Vagina (tissue), 2 donors: ENCODE results near the gene HIVEP2. TPM values are rescaled to one million over a fixed set of nuclear protein-coding genes. Genes with fewer than 3 reads are reported as not detected.

Experiments
- DNase-seq, 2 donors: peaks; one replicate each; pipeline ENCODE4 v3.0.0-alpha.2; 2017; ENCODE audit errors: extremely low spot score in 2 of 2
- H3K27ac ChIP-seq: fragments of 200-600 bp; sonication (generic); one replicate; pipeline ENCODE4 v1.5.1; 2019
- H3K27me3 ChIP-seq: fragments of 200-600 bp; sonication (generic); one replicate; pipeline ENCODE4 v1.5.1; 2019
- H3K36me3 ChIP-seq, 2 donors: fragments of 200-600 bp; sonication (generic); one replicate each; pipeline ENCODE4 v1.5.1; 2017 to 2019
- H3K4me1 ChIP-seq: fragments of 200-600 bp; sonication (generic); one replicate; pipeline ENCODE4 v1.5.1; 2019
- H3K4me3 ChIP-seq, 2 donors: fragments of 200-600 bp; sonication (generic); 1 replicate in 1 of 2; 2 replicates in 1 of 2; pipeline ENCODE4 v1.5.1; 2016 to 2019
- H3K9me3 ChIP-seq: fragments of 200-600 bp; sonication (generic); one replicate; pipeline ENCODE4 v1.5.1; 2019
- CTCF ChIP-seq, 3 experiments: fragments of 450-650 bp in 2 of 3; fragments of 200-600 bp in 1 of 3; sonication (generic) in 1 of 3; IDR thresholded peaks; one replicate each; pipeline ENCODE4 v1.5.1; 2017 to 2019; ENCODE audit warnings: antibody characterized with exemption in 3 of 3, mild to moderate bottlenecking in 2 of 3, moderate library complexity in 2 of 3
- POLR2A ChIP-seq, 2 donors: fragments of 450-650 bp; IDR thresholded peaks; one replicate each; pipeline ENCODE4 v1.6.1; 2017; ENCODE audit warnings: antibody characterized with exemption in 2 of 2, mild to moderate bottlenecking in 2 of 2, moderate library complexity in 2 of 2
- POLR2AphosphoS5 ChIP-seq, 2 donors: sonication (generic); formaldehyde crosslinking; IDR thresholded peaks; one replicate each; pipeline ENCODE4 v1.9.0; 2017; ENCODE audit warnings: antibody characterized with exemption in 2 of 2, mild to moderate bottlenecking in 2 of 2, low read depth in 1 of 2; ENCODE audit not compliant: insufficient read depth in 1 of 2
- intact Hi-C: fragments of 100-400 bp; cut with DNase I; formaldehyde crosslinking; loops from one replicate; pipeline ENCODE4 v1.15.1; 2023
- total RNA-seq: library from RNA; depleted of rRNA; stranded (reverse); fragments of >200 nt; gene quantifications from one replicate; pipeline ENCODE4 v1.2.3, GENCODE V29; 2016

HIVEP2 gene
- total RNA-seq, 1 donor from 2014 or later = 24.6 TPM

- no peaks in the 10 kb centered on the region for H3K9me3 ChIP-seq
- TF ChIP-seq POLR2A (IDR thresholded peaks at IDR 0.05) (no peak), CTCF (IDR thresholded peaks at IDR 0.05) (no peak), POLR2AphosphoS5 (IDR thresholded peaks at IDR 0.05; ENCODE audit: insufficient read depth in 1 of 2, low read depth in 1 of 2) (no peak)
- intact Hi-C loops = loop anchor here (10.0 kb wide), 1 partner anchor 292 kb away; no protein-coding TSS in a partner anchor
- no peak overlapping the region for H3K27ac ChIP-seq
- H3K27me3 ChIP-seq = no peaks in the 10 kb centered on the region
- H3K4me1 ChIP-seq = no peaks in the 10 kb centered on the region
- H3K4me3 ChIP-seq = no peak overlapping the region
- DNase-seq = no peak
- no peaks in the 10 kb centered on the region for H3K36me3 ChIP-seq
Observed at GRCh38 chr6:142952614-142953013, 7.6 kb upstream of the HIVEP2 start.

- H3K4me1 ChIP-seq = no peaks in the 10 kb centered on the region
- H3K27ac ChIP-seq = no peak overlapping the region
- DNase-seq = no peak
- no peaks in the 10 kb centered on the region for H3K36me3 ChIP-seq
- no peak overlapping the region for H3K4me3 ChIP-seq
- H3K9me3 ChIP-seq = no peaks in the 10 kb centered on the region
- TF ChIP-seq POLR2A (IDR thresholded peaks at IDR 0.05) = no peak
- TF ChIP-seq CTCF (IDR thresholded peaks at IDR 0.05) = no peak
- intact Hi-C loops = loop anchor here (10.0 kb wide), 1 partner anchor 295 kb away; no protein-coding TSS in a partner anchor
- H3K27me3 ChIP-seq = no peaks in the 10 kb centered on the region
Observed at GRCh38 chr6:142950291-142950690, 5.3 kb upstream of the HIVEP2 start.

GRCh38 chr6:142947714-142948480, 2.9 kb upstream of the HIVEP2 start:
- Histone ChIP-seq H3K36me3 (no peaks in the 10 kb centered on the region), H3K4me3 (peak overlapping the region; percentile 90 to 99), H3K9me3 (no peaks in the 10 kb centered on the region), H3K27ac (peak overlapping the region; percentile 99), H3K4me1 (peaks cover 14% of the 10 kb centered on the region), H3K27me3 (no peaks in the 10 kb centered on the region)
- peak in 1 of 2 donors; percentile 31 for TF ChIP-seq POLR2AphosphoS5 (IDR thresholded peaks at IDR 0.05; ENCODE audit: insufficient read depth in 1 of 2, low read depth in 1 of 2)
- TF ChIP-seq POLR2A (IDR thresholded peaks at IDR 0.05) = no peak
- DNase-seq = no peak
- intact Hi-C loops = no loop called here

- Histone ChIP-seq H3K9me3 (no peaks in the 10 kb centered on the region), H3K4me3 (peak overlapping the region; percentile 90 to 99), H3K27me3 (no peaks in the 10 kb centered on the region), H3K27ac (peak overlapping the region; percentile 99), H3K36me3 (no peaks in the 10 kb centered on the region), H3K4me1 (peaks cover 16% of the 10 kb centered on the region)
- intact Hi-C loops = no loop called here
- TF ChIP-seq POLR2A (IDR thresholded peaks at IDR 0.05) = peak in 1 of 2 donors; percentile 51
- peak; percentile 59 to 78 for TF ChIP-seq POLR2AphosphoS5 (IDR thresholded peaks at IDR 0.05; ENCODE audit: insufficient read depth in 1 of 2, low read depth in 1 of 2)
- no peak for TF ChIP-seq CTCF (IDR thresholded peaks at IDR 0.05)
- DNase-seq = peak in 1 of 2 donors; percentile 92
Observed at GRCh38 chr6:142946924-142947713, 2.1 kb upstream of the HIVEP2 start.

- no peaks in the 10 kb centered on the region for H3K27me3 ChIP-seq
- peaks cover 16% of the 10 kb centered on the region for H3K4me1 ChIP-seq
- intact Hi-C loops = no loop called here
- H3K36me3 ChIP-seq = no peaks in the 10 kb centered on the region
- H3K4me3 ChIP-seq = peak overlapping the region; percentile 90 to 99
- H3K27ac ChIP-seq = peak overlapping the region; percentile 99
- no peak for TF ChIP-seq CTCF (IDR thresholded peaks at IDR 0.05)
- peak; percentile 53 to 78 for TF ChIP-seq POLR2AphosphoS5 (IDR thresholded peaks at IDR 0.05; ENCODE audit: insufficient read depth in 1 of 2, low read depth in 1 of 2)
- TF ChIP-seq POLR2A (IDR thresholded peaks at IDR 0.05) = peak in 1 of 2 donors; percentile 84
- H3K9me3 ChIP-seq = no peaks in the 10 kb centered on the region
- peak; percentile 98 to 99 for DNase-seq
Observed at GRCh38 chr6:142946181-142946923, 1.4 kb upstream of the HIVEP2 start.
